GM12873 (cell line): Measurements from ENCODE around the gene APOBEC2.

Experiments
- TF ChIP-seq, protein P1 (sequence below): IDR thresholded peaks from 2 replicates; pipeline ENCODE4 v1.5.1; 2012; ENCODE audit warnings: low read depth, mild to moderate bottlenecking, moderate library complexity, low read length, control low read depth; ENCODE audit not compliant: insufficient read depth; ENCODE audit errors: missing control alignments

APOBEC2 gene

DNA sequence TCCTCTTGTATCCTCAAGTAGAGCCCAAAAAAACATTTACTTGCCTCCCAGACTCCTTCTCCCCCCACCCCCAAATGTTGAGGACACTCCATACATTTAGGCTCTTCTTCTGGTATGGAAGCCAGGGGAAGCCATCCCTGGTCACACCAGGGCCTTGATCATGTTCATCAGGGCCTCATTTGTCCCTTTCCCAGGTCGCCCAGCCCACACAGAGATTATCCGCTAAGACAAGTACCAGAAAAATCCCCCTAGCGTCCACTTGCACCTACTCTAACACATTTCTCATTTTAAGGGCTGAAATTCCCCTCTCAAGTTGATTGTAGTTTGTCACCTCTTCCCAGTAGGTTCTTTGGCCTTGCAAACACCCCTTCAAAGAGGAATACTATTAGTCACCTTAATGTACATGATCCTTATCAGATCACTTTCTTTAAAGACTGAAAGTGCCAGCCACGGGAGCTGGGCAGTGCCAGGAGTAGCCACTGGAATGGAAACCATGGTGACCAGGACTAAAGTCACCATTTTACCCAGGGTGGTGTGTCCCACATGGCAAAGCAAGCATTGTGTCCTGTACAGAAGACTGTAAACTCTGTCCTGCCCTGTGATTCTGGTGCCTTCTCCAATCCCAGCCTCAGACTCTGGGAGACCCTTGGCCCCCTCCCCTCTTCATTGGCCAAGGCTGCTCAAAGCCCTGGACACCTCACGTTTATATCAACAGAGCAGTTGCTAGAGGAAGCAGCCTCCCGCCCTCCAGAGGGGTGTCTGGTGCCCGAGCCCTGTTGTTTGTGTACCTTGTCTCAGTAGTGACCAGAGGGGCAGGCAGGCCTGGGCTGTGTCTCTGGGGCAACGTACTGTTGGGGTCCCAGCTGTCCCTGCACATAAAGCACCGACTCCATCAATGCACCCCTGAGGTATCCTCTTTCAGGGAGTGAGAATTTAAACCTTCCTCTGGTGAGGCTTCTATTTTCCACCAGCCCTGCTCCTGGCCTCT is 5.0 kb upstream of the APOBEC2 start:
- TF ChIP-seq, protein P1, sequence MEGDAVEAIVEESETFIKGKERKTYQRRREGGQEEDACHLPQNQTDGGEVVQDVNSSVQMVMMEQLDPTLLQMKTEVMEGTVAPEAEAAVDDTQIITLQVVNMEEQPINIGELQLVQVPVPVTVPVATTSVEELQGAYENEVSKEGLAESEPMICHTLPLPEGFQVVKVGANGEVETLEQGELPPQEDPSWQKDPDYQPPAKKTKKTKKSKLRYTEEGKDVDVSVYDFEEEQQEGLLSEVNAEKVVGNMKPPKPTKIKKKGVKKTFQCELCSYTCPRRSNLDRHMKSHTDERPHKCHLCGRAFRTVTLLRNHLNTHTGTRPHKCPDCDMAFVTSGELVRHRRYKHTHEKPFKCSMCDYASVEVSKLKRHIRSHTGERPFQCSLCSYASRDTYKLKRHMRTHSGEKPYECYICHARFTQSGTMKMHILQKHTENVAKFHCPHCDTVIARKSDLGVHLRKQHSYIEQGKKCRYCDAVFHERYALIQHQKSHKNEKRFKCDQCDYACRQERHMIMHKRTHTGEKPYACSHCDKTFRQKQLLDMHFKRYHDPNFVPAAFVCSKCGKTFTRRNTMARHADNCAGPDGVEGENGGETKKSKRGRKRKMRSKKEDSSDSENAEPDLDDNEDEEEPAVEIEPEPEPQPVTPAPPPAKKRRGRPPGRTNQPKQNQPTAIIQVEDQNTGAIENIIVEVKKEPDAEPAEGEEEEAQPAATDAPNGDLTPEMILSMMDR = no peak

DNA sequence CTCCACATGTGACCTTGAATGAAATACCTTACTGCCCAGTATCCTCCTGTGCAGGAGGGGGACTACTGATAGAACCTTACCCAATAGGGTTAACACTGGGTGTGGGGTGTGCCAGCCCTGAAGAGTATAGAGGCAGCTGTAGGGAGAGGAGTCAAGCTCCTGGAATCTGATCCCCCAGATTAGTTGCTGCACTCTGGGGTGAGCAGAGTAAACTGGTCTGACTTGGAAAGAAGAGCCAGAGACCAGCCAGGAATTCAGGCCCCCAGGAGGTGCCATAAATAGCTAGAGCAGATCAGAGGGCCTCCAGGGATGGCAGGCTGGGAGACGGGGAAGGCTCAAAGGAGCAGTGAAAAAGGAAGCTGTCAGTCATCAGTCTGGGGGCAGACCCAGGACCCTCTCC is 3.5 kb upstream of the APOBEC2 start:
- TF ChIP-seq, protein P1 = no peak

DNA sequence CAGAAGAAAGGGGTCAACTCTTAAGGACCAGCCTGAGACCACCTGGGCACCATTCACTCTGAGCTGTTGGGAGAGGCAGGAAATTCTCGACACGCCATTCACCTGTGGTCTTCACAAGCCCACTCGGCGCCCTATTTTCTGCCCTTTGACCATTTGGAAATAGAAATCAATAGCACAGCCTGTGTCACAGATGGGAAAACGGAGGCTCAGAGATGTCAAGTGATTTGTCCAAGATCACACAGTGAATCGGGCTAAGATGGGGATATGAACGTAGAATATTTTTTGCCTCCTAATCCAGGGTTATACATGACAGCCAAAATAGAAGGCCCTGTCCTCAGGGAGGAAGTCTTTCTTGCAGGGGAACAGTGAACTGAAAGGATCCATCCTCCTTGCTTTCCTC is 3.0 kb upstream of the APOBEC2 start:
- TF ChIP-seq, protein P1 = no peak

DNA sequence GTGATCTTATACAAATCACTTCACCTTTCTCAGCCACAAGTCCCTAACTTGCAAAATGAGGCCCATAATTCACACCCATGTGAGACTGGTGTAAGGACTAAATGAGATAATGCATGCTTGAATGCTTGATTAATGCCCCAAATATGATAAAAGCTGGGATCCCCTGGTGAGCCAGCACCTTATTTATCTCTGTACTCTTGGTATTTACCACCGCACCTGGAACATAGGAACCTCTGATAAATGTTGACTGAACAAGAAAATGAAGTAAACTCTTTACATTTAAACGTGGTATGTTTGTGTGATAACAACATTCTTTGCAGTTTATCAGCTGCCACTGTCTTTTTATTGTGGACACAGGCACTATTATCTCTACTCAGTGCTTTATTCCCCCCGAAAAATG is 2.5 kb upstream of the APOBEC2 start:
- TF ChIP-seq, protein P1 = no peak

DNA sequence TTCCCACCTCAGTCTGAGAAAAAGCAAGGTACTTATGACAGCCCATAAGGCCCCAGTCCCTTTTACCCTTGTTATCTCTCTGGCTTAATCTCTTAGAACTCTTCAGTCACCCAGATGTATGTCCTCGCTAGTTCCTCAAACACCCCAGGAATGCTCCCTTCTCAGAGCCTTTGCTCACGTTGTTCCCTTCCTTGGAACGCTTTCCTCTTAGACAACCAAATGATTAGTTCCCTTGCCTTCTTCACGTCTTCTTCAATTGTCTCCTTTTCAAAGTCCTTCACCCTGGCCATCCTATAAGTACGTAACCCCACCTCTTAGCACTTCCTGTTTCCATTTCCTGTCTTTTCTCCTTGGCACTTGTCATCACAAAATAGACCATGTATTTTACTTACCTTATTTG is 1.1 kb upstream of the APOBEC2 start:
- TF ChIP-seq, protein P1 = no peak

DNA sequence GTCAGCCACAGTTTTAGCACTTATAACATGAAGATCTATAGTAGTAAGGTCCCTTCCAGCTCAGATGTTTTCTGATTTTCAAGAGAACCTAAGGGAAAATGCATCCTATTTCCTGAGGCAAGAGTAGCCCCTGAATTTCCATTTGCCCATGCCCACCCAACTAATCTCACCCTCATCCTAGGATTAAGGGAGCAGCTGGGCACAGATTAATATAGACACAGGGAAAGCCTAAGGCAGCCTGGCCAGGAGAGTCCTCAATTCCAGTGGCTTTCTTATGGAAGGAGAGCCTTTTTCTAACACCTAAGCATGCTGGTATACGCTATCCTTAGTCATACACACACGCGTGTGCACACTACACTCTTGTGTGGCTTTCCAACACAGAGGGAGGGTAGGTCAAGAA is 1.5 kb downstream of the APOBEC2 start:
- TF ChIP-seq, protein P1 = no peak

DNA sequence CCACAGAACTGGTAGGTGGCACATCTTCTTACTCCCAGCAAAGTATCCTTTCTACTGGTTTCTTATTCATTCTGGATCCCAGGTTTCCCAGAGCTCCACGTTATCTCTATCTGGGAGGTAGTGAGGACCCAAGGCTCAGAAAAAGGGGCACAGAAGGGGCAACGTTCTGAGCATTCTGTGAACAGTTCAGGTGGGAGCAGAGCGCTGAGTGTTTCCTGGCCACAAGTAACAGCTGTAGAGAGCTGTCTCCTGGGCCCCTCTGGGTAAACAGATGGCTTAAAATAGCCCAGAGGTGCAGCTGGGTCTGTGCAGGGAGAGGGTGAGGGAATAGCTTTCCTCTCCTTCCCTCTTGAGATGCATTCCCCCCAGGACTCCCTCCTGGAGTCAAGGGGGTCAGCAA is 2.1 kb downstream of the APOBEC2 start:
- TF ChIP-seq, protein P1 = no peak
